Esophagus mucosa (tissue), 1 donor: ENCODE results near the gene EEFSEC. TPM values are rescaled to one million over a fixed set of nuclear protein-coding genes. Genes with fewer than 3 reads are reported as not detected.

Experiments used
- ATAC-seq: fragments of 200-7000 bp; cut with Tn5 transposase; one replicate; pipeline ENCODE4 v1.9.1; 2020
- total RNA-seq: library from RNA; stranded (reverse); gene quantifications from one replicate; pipeline ENCODE4 v1.2.4, GENCODE V29; 2023
- donor health status: DM: yes; HTN: yes; CAD: no.

EEFSEC gene
- total RNA-seq, 1 donor from 2014 or later: 10.4 TPM

- no peak for ATAC-seq
Observed at GRCh38 chr3:128217702-128218547, 64.6 kb downstream of the EEFSEC start.

- no peak for ATAC-seq
Observed at GRCh38 chr3:128218548-128219257, 65.4 kb downstream of the EEFSEC start.

DNA sequence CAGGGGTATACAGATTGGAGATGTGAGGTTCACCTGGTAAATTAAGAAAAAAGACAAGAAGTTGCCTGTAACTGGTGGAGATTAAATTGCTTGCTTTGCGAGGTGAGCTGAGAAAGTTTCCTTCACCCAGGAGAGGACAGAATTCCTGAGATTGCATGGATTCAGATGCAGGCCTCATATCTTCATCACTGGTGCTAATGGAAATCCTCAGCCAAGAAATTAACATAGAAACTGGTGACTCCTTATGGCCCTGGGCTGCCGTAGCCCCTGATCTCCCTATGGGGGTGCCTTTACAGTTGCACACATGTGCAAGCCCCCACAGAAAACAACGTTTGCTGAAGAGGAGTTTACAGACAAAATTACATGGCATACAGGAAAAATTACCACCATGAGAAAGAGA is 68.0 kb downstream of the EEFSEC start:
- no peak for ATAC-seq

GRCh38 chr3:128222796-128223385 is 69.6 kb downstream of the EEFSEC start:
- peak; percentile 37 for ATAC-seq

GRCh38 chr3:128226186-128226725 is 73.0 kb downstream of the EEFSEC start:
- ATAC-seq: no peak

GRCh38 chr3:128226795-128227395 is 73.6 kb downstream of the EEFSEC start:
- ATAC-seq: peak; percentile 35

DNA sequence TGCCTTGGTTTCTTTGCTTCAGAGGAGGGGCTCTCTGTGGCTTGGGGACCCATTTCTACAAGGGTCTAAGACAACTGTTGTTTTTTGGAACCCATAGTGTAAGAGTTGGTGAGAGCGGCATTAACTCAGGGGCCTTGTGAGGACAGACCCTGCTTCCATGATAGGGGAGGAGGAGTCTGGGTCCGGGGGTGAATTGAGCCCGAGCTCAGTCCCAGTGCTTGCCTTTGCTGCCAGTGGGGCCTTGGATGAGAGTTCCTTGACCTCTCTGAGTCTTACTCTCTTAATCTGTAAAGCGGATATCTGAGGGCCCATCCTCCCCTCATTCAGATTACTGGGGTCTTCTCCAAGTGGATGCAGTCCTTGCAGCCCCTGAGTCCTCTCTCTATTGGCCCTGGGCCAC is 74.2 kb downstream of the EEFSEC start:
- ATAC-seq: no peak

GRCh38 chr3:128228366-128228910 is 75.2 kb downstream of the EEFSEC start:
- ATAC-seq: no peak

GRCh38 chr3:128229106-128229857 is 76.0 kb downstream of the EEFSEC start:
- ATAC-seq: no peak

DNA sequence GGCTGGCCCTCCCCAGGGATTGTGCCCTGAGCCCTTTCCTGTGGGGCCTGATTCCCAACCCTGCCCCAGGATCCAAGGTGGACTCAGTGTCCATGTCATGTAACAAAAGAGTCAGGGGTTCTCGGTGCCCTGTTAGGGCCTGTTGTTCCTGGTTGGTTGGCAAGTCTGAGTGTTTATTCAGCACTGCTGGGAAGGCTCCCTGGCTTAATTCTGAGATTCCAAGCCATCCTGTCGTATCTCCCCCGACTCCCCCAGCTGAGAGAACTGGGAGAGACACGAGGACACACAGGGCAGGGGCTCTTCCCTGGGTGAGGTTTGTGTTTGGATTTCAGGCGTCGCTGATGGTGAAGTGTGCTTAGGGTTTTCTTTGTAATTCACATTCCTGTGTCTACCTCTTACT is 78.3 kb downstream of the EEFSEC start:
- no peak for ATAC-seq

DNA sequence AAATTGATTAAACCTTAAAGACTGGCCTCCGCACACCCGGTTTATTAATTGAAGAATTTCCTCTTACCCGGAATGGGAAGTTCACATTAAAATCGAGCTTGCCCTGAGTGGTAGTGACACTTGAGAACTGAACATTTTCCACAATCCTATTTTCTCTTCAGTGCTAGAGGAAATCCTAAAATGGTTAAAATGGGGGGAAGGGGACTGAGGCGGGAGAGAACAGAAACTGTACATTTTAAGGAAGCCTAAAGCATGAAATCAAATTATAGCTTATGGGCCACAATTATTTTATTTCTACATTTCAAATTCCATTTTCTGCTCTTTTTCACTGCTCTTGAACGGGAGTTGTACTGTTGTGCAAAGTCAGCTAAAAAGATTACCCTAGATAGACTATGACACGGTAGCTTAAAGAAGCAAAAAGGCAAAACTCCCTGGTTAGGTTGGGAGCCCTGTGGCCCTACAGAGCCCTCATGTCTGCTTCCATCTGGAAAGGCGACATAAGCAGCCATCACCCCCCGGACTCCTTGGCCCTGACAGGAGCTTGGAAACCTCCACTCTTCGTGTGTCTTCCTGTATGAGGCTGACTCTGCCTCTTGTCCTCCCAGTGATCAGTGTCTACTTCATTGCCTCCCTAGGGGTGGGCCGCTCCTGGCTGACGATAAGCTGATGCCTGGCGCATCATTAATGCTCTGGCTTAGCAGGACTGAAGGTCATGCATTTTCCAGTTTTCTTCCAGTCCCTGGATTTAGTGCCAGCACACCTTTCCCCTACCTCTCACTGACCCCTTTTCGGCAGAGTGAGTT is 79.3 kb downstream of the EEFSEC start:
- ATAC-seq: no peak

DNA sequence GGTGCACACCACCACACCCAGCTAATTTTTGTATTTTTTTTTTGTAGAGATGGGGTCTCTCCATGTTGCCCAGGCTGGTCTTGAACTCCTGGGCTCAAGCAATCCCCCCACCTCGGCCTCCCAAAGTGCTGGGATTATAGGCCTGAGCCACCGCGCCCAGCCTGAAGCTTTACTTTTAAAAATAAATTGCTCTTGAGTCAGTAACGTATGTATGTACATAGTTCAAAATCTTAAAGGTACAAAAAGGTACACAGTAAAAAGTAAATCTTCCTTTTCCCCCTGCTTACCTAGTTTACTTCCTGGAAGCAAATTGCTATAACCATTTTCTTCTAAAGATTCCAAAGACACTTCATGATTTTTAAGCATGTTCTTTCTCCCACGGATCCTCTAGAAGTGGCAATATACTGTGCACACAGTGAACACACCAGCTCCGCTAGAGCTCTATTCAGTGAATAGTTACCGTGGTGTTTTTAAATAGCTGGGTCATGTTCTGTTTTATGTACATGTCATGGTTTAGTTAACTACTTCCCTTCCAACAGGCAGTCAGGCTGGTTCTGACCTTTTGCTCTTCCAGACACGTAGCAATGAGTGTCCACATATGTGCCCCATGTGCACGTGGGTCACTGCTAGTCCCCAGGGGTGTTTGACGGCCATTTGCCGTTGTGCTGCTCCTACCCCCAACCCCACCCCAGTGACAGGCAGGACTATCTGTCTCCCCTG is 82.1 kb downstream of the EEFSEC start:
- no peak for ATAC-seq

DNA sequence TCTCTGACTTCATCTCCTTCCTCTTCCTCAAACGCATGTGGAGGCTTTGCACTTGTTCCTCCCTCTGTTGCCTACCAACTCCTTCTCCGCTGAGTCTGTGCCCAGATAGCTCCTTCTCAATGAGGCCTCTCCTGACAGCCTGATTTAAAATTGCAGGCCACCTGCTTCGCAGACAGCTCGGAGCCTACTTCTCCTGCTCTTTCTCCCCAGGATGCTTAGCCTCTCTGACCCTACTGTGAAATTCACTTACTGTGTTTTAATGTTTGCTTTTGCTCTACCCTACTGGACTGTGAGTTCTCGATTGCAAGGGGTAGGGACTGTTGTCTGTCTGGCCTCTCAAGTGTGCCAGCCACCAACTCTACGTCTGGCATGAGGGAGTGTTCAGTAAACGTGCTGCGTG is 83.4 kb downstream of the EEFSEC start:
- no peak for ATAC-seq

DNA sequence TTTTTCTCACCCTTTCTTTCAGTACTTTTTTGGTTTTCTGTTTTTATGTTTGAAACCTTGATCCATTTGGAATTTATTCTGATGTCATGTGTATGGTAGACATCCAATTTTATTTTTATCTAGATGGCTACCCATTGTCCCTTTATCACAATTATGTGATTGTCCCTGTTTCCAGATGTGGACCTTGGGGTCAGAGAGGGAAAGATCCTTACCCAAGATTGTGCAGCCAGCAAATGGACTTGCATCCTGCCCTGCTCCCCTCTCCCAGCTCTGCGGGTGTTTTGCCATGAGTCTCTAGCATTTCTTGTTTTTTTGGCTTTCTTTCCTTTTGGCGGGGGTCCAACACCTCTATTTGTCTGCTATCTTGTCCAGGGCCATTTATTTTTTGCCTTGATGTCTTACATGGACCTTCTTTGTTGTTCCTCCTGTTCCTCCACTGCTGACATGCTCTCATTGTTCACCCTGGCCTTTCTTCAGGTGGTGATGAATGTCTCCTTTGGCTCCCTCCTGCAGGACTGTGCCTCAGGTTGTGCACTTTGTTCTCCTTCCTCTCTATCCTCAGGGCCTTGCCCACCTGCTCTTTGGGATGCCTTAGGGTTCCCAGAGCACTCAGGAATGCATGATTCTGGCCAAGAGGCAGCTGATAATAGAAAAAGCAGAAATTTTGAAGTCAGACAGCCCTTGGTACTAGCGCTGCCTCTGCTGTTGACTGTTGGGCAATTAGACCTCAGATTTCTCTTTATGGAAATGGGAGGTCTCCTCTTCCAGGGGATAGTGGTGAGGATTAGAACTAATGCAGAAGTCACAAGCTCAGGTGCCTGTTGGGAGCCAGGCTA is 84.3 kb downstream of the EEFSEC start:
- no peak for ATAC-seq

DNA sequence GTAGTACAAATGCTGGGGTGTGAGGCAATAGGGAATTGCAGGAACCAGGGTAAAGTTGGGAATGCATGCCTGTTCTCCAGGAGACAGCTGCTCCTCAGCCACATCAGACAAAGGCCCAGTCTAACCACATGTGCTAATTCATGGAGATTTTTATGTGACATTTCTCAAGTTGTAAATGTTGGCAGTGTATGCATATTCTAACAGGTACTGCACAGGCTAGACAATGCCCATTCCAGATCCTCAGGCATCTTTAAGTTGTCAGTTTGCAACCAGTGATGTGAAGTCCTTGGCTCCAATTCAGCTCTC is 84.9 kb downstream of the EEFSEC start:
- ATAC-seq: no peak

GRCh38 chr3:128239304-128239703 is 86.0 kb downstream of the EEFSEC start:
- ATAC-seq: no peak

- no peak for ATAC-seq
Observed at GRCh38 chr3:128240232-128240631, 87.0 kb downstream of the EEFSEC start.

DNA sequence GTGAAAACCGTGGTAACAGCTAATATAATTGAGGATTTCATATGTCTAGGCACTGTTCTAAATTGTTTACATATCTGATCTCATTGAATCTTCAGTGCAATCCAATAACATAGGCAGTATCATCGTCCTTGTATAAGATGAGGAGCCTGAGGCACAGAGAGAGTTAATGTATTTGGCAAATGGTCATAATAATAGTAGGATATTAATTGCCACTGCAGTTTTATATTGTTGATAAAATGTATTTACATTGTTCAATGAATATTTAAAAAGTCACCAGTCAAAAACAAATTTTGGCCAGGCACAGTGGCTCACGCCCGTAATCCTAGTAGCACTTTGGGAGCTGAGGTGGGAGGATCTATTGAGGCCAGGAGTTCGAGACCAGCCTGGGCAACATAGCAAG is 88.5 kb downstream of the EEFSEC start:
- ATAC-seq: no peak

DNA sequence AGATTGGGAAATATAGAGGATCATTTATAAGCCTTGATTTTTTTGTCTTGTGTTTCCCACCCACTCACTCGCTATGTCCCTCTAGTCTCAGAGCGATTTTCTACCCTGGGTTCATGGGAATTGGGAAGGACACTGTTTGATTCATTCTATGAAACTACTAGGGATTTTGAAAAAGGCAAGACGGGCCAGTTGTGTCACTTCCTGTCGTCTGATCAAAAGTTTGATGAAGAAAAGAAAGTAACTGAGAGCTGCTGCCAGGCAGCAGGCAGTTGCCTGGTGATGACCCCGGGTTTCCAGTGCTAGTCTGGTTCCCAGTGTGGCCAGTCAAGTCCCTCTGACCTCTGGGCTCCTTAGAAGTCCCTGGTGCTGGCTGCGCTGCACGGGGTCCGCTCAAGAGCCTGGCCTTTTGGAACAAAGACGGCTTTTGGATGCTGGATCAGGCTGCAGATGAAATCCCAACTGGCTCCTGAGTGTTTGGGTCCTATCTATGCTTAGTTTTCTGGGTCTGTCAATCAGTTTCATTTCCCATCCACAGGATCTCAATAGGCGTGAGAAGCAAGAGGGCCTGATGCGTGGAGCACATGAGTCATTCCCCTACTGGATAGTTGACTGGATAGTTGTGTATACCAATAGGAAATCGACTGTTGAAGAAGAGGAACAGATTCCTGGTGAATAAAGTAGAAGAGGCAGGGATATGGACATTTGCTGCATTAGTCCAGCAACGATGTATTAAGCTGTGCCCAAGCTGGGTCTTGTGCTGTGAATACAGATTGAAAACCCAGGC is 89.7 kb downstream of the EEFSEC start:
- no peak for ATAC-seq
